GM12874 (cell line): ENCODE data around the gene PTPN22.

Source experiments
- CTCF ChIP-seq: IDR thresholded peaks from 2 replicates; pipeline ENCODE4 v1.5.1; 2011; ENCODE audit warnings: low read depth, mild to moderate bottlenecking, control low read depth, low read length, moderate library complexity; ENCODE audit not compliant: insufficient read depth

The PTPN22 gene

GRCh38 chr1:113779542-113779941, 92.0 kb downstream of the PTPN22 start:
- TF ChIP-seq CTCF: no peak

GRCh38 chr1:113777561-113777960, 94.0 kb downstream of the PTPN22 start:
- no peak for TF ChIP-seq CTCF

GRCh38 chr1:113770031-113770430, 101.5 kb downstream of the PTPN22 start:
- no peak for TF ChIP-seq CTCF

GRCh38 chr1:113769601-113769970, 101.9 kb downstream of the PTPN22 start:
- no peak for TF ChIP-seq CTCF

GRCh38 chr1:113768916-113769600, 102.5 kb downstream of the PTPN22 start:
- TF ChIP-seq CTCF: no peak

- TF ChIP-seq CTCF: no peak
Observed at GRCh38 chr1:113765306-113766230, 105.9 kb downstream of the PTPN22 start.
